WI38 (cell line): ENCODE measurements around the gene SETD4.

Source experiments
- H3K4me3 ChIP-seq: 2 replicates; pipeline ENCODE4 v1.5.1; 2011; ENCODE audit warnings: low read depth, mild to moderate bottlenecking, control low read depth, low read length
- CTCF ChIP-seq: IDR thresholded peaks from 2 replicates; pipeline ENCODE4 v1.5.1; 2012; ENCODE audit warnings: low read depth, mild to moderate bottlenecking, control low read depth, low read length

SETD4 gene

GRCh38 chr21:36032647-36033406, 27.5 kb downstream of the SETD4 start:
- TF ChIP-seq CTCF, result no peak
- no peak overlapping the region for H3K4me3 ChIP-seq

GRCh38 chr21:36030581-36031189, 29.6 kb downstream of the SETD4 start:
- H3K4me3 ChIP-seq, result no peak overlapping the region
- no peak for TF ChIP-seq CTCF

GRCh38 chr21:36029309-36029708, 31.0 kb downstream of the SETD4 start:
- TF ChIP-seq CTCF, result no peak
- no peak overlapping the region for H3K4me3 ChIP-seq

GRCh38 chr21:36028127-36029069, 31.9 kb downstream of the SETD4 start:
- peak; percentile 94 for TF ChIP-seq CTCF
- no peak overlapping the region for H3K4me3 ChIP-seq

GRCh38 chr21:36027347-36027746, 33.0 kb downstream of the SETD4 start:
- no peak overlapping the region for H3K4me3 ChIP-seq
- no peak for TF ChIP-seq CTCF

- H3K4me3 ChIP-seq, result no peak overlapping the region
- TF ChIP-seq CTCF, result no peak
Observed at GRCh38 chr21:36024782-36025181, 35.5 kb downstream of the SETD4 start.
